ENCODE data around the gene TNKS1BP1. TPM values are rescaled to one million over a fixed set of nuclear protein-coding genes. Genes with fewer than 3 reads are reported as not detected.

TNKS1BP1 gene
- total and polyA plus RNA-seq, 2 of the 8 experiments (the other 6 are each of a cell fraction or from before 2014, with no cell fraction given) = 50.0 to 122 TPM

GRCh38 chr11:57301711-57302423 is 22.9 kb downstream of the TNKS1BP1 start (continued):
- no peak for TF ChIP-seq CTCF (IDR thresholded peaks at IDR 0.05; ENCODE audit: control extremely low read depth in 1 of 3, insufficient read depth in 1 of 3, low read depth in 1 of 3, low read length in 3 of 3)
- no peak for TF ChIP-seq SIX5 (IDR thresholded peaks at IDR 0.05; ENCODE audit: low read depth, low read length)
- TF ChIP-seq RAD21 (IDR thresholded peaks at IDR 0.05 in 1 of 2, conservative IDR thresholded peaks at IDR 0.05 in 1 of 2; ENCODE audit: low read depth in 2 of 2, low read length in 2 of 2) = no peak
- no peak for TF ChIP-seq KDM4A (IDR thresholded peaks at IDR 0.05; ENCODE audit: low read depth, low read length, severe bottlenecking)
- no peak for TF ChIP-seq NANOG (IDR thresholded peaks at IDR 0.05; ENCODE audit: insufficient read depth, low read depth, low read length, poor library complexity, severe bottlenecking)
- no peak for TF ChIP-seq POLR2AphosphoS5 (IDR thresholded peaks at IDR 0.05; ENCODE audit: low read depth, low read length)
- no peak for TF ChIP-seq TAF7 (optimal IDR thresholded peaks at IDR 0.05; ENCODE audit: borderline replicate concordance, low read depth, low read length)
- no peak for TF ChIP-seq CHD2 (IDR thresholded peaks at IDR 0.05; ENCODE audit: low read length)
- no peak for TF ChIP-seq SUZ12 (IDR thresholded peaks at IDR 0.05; ENCODE audit: low read length)
- no peak for TF ChIP-seq BACH1 (IDR thresholded peaks at IDR 0.05; ENCODE audit: low read length)
- no peak for TF ChIP-seq USF2 (IDR thresholded peaks at IDR 0.05; ENCODE audit: low read length)
